Measurements from ENCODE around the gene KCNA1.

The KCNA1 gene

DNA sequence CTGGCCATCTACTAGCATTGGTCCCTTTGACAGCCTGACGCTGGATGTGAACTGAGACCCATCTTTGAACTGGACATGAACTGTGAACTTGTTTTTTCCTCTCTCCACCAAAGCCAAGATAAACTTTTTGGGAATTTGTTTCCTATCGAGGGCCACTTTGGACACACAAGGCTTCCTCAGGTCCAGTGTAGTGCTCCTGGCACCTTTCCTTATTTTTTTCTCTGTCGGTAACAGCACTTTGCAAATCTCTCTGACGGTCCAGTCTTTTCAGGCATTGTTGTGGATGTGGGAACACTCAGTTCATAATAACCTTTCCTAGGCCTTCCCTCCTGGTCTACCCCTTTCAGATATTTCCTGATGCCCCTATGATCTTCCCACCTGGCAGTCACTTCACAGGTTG is 5.0 kb downstream of the KCNA1 start:
- DNase-seq: no peak

DNA sequence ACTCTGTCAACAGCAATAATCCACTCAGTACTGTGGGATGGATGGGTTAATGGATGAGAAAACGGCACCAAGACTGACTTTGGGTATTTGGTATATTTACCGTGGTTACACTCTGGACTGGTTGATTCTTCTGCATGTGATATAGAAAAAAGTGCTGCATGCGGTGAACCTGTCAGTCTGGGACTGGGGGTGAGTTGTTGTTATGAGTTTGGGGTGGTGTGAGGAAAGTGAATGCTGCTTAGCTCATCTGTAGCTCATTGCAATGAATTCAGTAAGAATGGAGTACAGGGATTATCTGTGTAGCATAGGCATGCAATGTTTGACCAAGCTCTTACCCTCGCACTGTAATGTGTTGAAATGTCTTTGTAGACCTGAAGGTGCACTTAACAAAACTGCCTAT is 6.0 kb downstream of the KCNA1 start:
- no peak for DNase-seq

DNA sequence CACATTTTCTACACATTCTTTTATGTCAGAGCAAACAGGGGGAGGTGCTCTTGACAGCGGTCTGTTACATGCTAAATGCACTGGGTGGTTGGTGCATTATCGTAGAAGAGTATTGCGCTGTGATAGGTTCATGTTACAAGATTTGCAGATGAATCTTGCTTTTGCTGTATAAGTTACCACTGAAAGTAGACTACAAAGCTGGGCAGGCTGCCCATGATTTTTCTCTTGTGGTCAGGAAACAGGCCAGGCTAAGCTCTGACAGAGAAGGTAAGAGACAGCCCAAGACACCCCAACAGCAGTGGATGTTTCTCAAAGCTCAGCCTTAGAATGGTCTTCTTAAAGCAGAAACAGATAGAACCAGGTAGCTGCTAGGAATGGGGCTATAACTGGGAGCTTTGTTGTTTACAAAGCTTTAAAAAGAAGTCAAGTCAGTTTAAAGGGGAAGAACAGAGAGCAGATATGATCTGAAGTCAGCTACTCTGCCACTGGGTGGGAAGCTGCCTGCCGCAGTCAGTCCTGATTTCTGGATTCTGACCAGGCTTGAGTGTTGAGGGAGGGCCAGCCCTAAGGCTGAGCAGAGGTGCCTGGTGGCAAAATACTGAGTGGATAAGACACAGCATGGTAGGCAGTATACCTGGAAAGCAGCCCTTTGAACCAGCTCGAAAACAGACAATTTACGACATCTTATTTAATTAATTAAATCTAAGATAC is 9.4 kb downstream of the KCNA1 start:
- no peak for DNase-seq

DNA sequence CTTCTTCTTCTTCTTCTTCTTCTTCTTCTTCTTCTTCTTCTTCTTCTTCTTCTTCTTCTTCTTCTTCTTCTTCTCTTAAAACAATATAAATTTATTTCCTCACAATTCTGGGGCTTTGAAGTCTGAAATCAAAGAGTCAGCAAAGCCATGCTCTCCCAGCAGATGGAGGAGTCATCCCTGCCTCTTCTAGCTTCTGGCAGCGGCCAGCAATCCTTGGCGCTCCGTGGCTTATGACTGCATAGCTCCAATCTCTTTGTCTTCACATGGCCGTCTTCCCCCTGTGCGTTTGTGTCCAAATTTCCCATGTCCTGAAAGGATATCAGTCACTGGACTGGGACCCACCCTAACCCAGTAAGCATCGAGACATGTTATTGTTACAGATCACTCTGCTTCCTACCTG is 22.9 kb downstream of the KCNA1 start:
- DNase-seq: no peak

DNA sequence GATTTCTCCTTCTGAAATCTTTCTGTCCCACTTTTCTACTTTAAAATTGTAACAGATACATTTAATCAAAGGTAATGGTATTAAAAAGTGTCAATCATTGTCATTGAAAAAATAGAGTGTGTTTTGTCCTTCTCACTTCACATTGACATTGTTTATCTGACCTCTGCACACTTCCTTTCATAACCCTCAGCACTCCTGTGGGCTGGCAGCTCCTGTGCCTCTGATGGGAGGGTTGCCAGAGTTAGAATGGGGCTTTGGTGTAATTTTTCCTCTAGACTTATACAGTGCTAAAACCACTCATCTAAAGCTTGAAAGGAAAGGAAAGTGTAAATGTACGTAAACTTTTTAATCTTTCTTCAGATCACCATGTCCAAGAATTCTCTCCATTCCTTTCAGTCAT is 23.7 kb downstream of the KCNA1 start:
- DNase-seq: no peak

DNA sequence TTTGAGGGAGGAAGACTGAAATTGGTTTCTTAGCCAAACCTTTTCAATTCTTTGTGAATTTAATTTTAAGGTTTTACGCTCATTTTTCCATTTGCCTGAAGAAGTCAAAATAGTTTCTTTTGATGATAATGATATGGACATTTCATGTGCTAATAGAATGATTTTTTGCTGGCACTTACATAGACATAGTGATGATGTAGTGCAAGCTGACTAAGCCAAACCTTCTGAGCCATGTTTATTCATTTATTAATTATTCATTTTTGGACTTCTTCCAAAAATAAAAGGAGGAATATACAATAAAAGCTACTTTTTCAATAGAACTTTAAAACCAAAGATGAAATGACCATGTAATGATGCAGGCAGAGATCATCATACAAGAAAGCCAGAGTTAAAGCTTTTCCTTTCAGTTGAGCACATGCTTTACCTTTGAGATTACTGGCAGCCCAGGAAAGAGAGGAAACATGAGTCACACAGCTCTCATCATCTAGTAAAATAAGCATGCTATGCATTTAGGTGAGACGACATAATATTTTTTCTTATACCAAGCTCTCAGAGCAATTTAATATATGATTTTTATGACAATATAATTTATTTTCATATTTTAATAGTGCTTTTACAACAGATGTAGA is 24.8 kb downstream of the KCNA1 start:
- DNase-seq: no peak

DNA sequence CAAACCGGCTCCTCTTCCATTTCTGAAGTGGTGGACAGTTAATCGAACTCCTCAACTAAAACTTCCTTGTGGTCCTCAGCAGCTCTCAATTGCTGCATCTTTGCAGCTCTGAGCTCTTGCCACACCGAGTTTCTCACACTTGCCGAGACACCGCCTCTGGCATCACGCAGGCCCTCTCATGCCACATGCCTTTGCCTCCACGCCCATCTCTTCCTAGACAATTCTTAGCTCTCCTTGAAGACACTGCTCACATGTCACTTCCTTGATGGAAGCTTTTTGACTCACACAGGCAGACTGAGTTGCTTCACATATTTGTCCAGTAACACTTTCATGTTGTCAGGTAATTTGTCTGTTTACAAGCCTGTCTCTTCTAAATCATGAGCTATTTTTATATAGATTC is 29.2 kb downstream of the KCNA1 start:
- DNase-seq: no peak

DNA sequence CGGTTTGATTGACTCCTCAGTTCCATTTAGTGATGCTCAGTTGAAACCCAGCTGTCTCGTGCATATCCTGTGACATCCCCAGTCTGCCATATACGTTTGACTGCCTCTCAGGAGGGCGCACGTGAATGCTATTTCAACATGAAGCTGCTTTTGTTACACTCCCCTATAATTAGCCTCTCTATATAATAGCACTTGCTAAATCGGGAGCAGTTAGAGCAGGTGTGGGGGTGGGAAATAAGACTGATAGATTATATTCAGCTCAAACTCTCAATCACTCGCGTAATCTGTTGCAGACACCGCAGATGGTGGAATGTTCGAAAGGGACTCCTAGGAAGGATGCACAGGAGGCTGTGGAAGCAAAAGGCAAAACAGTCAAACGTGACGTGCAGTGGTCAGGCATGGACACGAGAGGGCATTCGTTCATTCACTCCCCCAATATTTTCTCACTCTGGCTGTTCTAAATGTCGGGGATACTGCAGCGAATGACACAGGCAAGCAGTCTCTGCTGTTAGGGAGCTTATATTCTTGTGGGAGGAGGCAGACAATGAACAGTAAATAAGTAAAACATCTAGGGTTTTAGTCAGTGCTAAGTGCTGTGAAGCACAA is 29.8 kb downstream of the KCNA1 start:
- DNase-seq: no peak

DNA sequence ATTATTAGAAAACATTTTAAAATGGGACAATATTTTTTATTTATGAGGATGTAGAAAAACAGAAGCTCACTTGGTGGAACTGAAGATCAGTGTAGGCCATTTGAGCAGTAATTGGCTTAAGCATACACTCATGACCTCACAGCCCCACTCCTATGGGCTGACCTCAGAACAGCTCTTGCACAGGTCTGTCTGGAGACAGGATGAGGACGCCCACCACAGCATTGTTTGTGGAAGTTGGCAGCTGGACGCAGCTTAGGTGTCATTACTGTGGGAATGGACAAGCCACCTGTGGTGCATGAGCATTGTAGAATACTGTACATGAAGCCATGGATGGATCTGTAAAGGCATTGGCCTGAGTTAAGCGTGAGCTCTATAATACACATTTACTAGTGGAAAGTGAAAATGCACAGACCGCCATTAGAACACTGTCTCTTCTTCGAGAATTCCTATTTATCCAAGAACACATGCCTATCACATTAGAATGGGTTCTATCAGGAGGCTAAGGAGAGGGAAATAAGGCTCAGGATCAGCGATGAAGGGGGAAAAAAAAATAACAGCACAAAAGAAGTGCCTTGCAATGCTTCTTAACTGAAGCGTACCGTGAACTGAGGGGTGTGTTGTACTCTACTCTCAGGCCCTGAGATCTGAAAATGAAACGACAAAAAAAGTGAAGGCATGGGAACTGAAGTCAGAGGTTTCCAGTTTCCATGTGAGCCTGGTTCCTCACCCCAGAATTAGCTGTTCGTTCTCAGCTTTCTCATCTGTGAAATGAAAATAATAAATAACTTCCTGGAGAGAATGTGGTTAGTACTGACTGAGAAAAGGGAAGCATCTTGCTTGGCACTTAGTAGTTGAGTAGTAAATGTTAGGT is 33.6 kb downstream of the KCNA1 start:
- DNase-seq: no peak

DNA sequence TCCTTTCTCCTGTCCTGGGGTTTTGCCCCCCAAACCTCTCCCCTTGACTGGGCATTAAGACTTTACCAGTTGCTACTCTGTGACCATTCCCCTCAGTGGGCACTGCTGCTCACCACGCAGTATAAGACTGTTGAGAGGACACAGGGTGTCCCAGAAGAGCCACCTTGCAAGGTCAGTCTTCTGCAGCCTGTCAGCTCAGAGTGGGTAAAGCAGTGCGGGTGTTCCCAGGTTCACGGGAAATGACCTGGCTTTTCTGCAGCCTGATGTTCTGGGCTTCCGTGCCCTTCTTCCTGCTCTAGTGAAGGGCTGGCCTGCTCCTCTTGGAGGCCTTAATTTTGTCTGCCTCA is 34.2 kb downstream of the KCNA1 start:
- DNase-seq: no peak

DNA sequence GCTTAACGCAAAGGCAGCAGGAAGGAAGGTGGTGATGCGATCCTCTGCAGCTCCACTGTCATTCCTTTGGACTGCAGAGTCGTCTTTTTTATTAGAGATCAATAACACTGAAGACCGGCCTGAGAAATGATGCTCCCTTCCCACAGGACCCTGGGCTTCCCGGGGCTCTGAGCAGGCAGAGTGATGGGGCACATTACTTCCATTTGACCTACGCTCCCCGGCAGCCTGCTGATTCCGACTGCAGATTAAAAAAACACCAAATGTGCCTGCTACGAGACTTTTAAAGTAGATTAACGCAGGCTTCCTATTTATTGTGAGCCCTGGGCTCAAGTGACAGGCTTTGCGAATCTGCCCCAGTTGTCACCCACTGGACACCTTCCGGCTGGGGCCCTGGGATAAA is 37.5 kb downstream of the KCNA1 start:
- DNase-seq: no peak

DNA sequence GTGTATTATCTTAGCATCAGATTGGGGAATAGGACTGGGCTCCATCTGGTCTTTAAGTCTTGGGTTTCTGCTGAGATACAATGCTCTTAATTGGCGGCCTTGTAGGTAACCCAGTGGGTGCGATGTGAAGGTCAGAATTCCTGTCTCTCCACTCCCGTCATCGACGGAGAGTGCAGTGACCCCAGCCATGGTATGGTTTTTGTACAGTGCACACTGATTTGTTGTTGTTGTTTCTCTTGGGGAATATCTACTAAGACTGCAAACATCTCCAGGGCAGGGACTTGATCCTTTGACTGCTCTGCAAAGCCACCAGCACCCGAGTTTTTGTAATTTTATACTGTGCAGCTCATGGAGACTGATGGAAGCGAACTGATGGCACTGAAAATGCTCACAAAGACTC is 41.4 kb downstream of the KCNA1 start:
- no peak for DNase-seq

DNA sequence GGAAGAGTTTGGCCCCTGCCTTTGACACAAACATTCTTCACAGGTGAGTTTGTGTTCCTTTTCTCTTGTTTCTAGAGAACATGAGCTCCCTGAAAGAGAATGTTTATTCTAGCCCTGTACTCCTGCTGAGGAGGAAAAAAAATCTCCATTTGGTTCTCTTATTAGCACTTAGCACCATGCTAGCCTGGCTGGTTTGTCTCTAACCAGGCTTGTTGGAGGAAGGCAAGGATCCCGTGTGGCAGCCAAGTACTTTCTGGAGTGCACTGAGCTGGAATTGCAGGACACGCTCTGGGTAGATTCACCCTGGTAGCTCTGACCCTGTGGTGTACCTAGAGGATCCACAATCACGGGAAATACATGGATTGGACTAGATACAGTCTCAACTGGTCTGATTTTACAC is 41.9 kb downstream of the KCNA1 start:
- no peak for DNase-seq

DNA sequence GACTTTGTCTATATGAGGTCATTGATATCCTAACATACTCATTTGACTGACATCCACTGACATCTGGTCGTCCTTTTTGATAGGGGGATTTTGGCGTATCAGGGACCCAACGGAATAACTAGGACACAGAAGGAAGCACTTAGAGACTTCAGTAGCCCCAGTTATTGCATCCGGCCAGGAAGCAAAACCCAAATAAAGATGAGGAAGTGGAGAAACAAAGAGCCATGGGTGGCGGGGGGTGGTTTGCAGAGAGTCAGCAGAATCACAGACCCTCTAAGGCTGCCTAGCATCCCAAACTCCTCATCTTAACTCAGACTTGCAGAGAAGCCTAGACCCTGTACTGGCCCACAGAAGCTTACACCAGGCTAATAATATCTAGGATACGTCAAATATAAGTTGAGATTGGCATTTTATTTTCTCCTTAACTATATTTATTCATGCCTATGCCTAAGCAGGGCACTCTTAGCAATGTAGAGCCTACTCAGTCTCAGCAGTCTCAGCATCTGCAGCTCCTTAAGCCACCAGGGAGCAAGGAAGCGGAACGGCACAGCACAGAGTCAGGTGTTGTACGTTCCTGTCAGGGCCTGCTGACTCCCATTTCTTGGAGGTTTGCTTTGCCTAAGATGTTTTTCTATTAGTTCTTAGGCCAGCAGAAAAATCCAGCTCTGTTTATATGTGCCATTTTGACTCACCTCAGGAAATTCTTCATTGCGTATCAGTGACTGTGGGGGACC is 45.1 kb downstream of the KCNA1 start:
- DNase-seq: no peak

DNA sequence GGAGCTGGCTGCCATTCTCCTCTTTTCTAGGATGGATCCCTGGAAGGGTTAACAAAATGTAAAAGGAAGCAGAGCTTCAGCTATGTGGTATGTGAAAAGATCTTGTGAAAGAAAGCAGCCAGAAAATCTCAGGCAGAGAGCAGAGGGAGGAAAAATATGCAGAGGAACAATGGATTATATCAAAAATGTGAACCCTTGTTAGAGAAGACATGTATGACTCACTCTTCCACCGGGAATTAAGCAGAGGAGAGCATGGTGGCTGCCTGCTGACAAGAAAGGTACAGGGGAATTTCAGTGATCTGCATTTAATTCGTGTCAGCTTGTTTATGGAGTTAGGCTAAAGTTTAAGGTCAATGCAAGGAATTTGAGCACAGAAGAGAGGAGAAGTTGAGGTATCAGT is 46.3 kb downstream of the KCNA1 start:
- no peak for DNase-seq

DNA sequence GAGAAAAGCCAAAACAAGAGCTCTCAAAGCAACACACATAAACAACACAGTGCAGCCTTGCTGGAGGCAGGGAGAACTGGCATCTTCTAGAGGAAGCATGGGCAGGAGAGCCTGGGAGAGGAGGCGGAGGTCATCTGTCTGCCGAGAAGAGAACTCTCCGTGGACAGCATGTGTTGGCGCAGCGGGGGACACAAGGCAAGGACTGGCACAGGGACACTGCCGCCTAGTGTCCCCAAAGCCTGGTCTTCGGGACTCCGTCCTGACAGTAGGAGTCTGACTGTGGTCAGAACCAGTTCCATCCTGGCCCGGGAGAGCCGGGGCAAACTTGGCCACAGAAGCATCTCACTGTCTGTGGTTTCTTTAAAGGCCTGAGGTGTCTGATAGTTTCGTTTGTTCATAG is 47.3 kb downstream of the KCNA1 start:
- DNase-seq: no peak

DNA sequence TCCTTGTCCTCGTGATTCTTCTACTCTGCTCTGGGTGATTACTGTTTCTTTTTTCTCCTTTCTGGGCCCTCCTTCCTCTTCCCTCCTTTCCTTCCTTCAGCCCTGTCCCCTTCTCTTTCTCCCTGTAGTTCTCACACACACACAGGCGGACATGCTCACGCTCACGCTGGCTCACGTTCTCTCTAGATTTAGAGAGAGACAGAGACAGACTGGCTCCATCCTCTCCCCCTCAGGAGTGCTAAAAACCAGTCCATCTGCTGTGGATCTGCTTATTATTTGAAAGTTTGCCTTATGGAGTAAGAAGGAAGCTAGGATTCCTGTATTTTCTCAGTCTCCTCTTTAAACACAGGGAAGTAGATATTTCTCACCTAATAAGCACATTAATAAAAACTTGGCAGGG is 48.1 kb downstream of the KCNA1 start:
- no peak for DNase-seq

DNA sequence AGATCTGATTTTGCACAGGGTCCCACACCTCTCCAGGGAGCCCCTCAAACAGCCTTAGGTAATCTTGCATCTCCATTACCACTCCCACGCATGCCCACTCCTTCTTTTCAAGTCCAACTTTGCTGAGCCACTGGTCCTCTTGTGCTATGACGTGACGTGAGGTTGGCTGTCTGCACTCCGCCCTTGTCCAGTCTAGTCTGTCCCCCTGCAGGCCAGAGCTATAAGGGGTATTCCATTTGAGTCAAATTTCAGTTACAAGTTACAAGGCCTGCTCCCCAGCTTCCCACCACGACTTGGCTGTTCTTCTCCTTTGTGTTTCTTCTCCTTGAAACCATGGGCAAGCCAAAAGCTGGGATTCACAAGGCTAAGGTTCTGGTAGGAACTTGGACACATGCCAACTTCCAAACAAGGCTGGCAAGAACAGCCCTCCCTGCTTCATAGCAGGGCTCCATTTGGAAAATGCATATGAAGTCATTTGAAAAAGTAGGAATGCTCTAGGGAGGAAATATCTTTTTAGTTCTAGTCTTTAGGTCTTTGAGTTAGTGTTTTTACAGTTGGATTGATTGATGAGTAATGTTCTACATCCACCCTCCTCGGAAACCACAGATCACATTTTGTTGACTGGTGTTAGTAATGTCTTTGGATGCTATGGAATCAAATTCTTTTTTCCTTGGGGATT is 49.1 kb downstream of the KCNA1 start:
- DNase-seq: no peak

DNA sequence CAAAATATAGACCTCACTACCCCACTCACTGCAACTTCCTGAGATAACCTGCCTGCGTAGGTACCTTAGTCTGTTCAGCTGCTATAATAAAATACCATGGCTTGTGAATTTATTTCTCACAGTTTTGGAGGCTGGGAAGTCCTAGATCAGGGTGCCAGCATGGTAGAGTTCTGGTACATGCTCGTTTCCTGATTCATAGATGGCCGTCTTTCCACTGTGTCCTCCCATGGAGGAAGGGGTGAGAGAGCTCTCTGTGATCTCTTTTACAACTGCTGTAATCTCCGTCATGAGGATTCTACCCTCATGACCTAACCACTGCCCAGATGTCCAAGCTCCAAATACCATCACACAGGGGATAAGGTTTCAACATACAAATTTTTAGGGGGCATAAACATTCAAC is 49.7 kb downstream of the KCNA1 start:
- DNase-seq: no peak

DNA sequence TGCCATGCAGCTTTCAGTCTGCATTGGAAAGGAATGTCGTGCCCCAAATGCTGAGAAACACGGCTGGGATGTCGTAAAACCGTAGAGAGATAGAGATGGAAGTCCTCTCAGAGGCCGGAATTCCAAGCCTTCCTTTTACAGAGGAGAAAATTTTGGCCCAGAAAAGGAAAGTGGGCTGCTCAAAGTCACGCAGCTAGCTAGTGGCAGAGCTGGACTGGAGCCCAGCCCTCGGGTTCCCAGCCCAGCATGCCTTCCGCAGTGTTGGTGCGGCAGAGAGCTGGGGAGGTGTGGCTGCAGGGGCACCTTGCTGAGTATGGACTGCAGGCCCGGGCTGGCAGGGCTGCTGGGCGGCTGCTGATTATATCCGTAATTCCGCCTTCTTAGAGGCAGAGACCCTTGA is 50.3 kb downstream of the KCNA1 start:
- no peak for DNase-seq

DNA sequence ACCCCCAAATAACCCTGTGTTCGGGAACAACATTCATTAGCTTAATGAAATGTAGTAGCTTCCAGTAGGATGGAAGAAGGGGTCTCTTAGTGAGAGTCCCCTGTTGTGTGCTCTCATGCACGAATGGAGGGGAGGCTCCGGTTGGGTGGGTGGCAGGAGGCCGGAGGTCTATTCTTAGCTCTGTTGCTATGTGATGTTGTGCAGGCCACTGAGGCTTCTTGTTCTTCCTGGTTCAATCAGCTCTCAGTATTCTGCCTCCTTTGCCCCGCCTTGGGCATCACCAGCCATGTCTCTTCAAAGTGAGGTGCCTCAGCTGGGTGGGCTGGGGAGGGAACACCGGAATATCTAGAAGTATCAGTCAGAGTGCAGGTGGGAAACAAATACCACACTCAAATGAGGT is 50.8 kb downstream of the KCNA1 start:
- no peak for DNase-seq

DNA sequence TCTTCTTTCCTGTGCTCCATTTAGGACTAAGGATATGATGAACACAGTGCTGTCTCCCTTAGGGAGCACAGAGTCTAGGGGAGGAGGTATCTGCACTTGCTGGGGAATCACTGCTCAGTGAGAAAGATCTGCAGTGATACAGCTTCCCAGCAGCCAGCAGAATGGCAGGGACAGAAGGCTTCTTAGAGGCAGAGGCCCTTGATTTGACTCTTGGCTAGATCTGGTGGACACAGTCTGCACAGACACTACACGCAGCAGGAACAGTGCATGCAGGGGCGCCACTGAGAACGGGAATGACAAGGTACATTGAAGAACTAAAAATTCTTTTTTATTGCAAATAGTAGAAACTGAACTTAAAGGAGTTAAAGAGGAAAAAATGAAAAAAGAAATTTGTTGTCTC is 51.6 kb downstream of the KCNA1 start:
- no peak for DNase-seq

Data from stimulated activated naive CD4-positive, alpha-beta T cell (primary cell).